CMK (cell line): ENCODE results near the gene TMEM232.

ENCODE experiments used
- DNase-seq: peaks from one replicate; pipeline ENCODE4 v3.0.0-alpha.2; 2010; ENCODE audit warnings: low read depth

TMEM232 gene

GRCh38 chr5:110514030-110514429 is 212.4 kb downstream of the TMEM232 start:
- DNase-seq: no peak

DNA sequence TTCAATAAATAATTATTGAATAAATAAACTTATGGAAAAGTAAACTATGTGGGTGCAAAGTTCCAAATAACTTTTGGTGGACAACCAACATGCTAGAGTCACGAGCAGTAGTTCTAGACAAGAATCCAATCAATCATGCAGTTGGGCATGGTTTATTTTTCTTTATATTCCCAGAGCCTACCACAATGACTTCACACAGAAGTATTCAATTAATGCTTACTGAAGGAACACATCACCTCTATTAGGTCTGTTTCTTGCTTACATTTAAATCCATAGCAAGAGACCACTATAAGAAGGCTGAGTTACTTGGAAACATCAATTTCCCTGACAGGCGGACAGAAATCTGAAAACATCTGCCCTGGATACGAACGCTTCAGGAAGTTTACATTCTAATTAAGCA is 214.2 kb downstream of the TMEM232 start:
- DNase-seq: no peak

DNA sequence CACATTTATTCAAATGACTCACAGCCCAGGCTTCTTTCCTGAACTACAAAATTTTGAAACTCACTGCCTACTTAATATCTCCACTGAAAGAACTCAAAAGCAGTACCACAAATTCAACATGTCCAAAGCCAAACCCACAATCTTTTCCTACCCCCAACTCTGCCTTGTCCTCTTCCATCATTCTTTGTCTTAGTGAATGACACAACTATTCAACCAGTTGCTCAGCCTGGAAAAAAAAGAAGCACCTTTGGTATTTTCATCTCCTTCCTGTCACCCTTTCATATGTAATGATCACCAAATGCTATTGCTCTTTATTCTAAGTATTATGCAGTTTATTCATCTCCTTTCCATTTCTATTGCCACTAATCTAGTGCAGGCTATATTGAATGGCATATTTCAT is 216.3 kb downstream of the TMEM232 start:
- no peak for DNase-seq

DNA sequence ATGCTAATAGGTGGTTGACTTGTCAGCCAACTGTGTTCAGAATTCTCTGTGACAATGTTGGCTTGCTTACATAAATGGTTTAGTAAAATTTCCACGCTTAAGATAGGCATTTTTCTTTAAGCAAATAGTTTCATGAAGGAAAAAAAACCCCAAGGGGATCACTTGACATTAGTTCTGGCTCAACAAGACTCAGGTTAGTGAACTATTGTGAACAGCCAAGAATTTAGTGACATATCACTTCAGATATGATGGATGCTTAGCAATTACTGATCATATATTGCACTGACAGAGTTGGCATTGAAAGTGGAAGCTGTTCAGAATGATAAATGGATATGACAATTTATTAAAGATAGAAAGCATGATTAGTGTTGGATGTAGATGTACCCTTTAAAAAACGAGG is 218.5 kb downstream of the TMEM232 start:
- no peak for DNase-seq

DNA sequence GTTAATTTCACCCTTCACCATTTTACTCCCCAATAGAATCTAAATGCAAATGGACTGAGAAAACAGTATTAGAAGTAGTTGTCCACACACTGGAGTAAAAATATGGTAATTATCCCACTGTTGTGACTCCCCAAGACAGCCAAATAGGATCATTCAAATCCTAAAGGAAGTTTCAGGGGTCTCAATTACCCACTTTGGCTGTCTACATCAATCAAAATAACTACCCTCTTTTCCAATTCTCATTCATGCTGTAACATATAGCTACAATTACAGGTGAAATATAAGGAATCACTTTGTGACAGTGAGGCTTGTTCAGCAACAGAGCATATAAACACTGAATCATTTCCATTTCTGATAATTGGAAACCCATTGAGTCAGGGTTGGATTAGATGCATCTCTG is 220.1 kb downstream of the TMEM232 start:
- DNase-seq: no peak

- no peak for DNase-seq
These were observed 230.2 kb downstream of the TMEM232 start for GRCh38 chr5:110496276-110496675.

GRCh38 chr5:110492446-110492845 is 234.0 kb downstream of the TMEM232 start:
- DNase-seq: no peak

DNA sequence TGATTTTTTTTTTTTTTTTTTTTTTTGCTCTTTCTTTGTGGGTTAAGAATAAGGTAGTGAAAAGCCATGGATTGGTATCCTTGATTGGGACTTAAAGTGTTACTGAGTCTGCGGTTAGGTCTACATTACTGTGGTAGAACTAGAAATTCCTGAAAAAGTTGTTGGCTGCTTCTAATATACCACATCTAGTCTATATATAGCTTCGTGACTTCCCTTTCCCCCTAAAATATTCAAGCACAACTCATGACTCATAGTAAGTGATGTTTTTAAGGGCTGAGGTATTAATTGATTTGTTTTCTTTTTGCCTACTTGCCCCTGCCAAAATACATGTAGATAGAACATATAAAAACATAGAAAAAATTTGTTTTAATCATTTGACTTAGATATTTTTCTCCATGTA is 247.6 kb downstream of the TMEM232 start:
- no peak for DNase-seq

- no peak for DNase-seq
These were observed 248.6 kb downstream of the TMEM232 start for GRCh38 chr5:110477911-110478310.

- DNase-seq: no peak
These were observed 250.3 kb downstream of the TMEM232 start for GRCh38 chr5:110476164-110476563.

- DNase-seq: no peak
These were observed 250.9 kb downstream of the TMEM232 start for GRCh38 chr5:110475529-110475928.

DNA sequence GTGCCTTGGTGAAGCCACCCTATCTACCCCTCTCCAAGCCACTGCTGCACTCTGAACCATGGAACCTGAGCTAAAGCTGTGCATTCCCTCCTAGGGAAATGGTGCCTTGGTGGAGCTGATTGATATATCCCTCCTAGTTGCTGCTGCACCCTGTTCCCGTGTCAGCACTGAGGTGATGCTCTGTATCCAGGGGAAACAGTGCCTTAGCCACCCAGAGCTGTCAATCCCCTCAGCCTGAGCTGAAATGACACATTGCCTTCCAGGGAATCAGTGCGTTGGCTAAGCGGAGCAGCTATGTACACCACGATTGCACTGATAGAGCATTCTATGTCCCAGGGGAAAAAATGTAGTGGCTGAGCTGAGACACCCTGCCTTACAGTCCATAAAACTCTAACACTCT is 257.0 kb downstream of the TMEM232 start:
- no peak for DNase-seq

DNA sequence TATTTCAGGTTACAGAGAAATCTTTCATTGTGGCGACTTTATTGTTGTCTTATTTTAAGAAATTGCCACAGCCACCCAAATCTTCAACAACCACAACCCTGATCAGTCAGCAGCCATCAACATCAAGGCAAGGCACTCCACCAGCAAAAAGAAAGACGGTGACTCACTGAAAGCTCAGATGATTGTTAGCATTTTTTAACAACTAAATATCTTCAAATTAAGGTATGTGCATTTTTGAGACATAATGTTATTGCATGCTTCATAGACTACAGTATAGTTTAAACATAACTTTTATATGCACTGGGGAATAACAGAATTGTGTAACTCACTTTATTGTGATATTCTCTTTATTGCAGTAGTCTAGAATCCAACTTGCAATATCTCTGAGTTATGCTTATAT is 263.4 kb downstream of the TMEM232 start:
- no peak for DNase-seq

- DNase-seq: no peak
These were observed 265.6 kb downstream of the TMEM232 start for GRCh38 chr5:110460837-110461236.

DNA sequence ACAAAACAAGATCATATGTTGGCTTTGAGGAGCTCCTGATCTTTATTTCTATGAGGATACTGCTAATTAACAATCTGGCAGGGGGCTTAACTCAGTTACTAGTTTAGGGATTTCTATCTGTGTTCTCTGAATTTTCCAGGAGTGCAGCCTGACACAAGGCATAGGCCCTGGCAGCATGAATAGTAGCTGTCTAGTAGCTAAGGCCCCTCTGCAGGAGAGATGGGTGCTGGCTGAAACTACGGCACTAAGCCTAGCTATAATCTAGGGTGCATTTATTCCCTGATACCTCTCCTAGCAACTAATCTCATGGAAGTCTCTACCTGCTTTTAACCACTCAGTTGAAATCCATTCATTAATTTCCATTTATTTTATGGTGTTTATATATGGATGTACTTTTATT is 268.2 kb downstream of the TMEM232 start:
- DNase-seq: no peak

GRCh38 chr5:110442856-110443255 is 283.6 kb downstream of the TMEM232 start:
- DNase-seq: no peak

- no peak for DNase-seq
These were observed 285.4 kb downstream of the TMEM232 start for GRCh38 chr5:110441035-110441434.

GRCh38 chr5:110440058-110440457 is 286.4 kb downstream of the TMEM232 start:
- DNase-seq: no peak

DNA sequence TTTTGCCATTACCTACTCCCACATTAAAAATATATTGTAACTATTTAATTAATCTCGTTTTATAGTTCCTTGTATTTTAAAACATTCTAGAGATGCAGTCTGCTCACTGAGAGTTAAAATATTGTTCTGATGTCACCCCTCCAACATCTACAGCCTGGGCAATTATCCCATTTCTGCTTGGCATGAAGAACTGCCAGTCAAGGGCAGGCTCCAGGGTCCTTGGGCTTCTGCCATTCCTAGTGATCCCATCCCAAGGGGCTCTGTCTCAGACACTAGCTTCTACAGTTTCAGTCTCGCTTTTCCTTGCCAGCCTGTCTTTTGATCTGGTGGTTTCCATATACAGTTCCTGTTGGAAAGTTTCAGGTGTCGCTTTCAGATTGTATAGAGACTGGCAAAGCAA is 287.2 kb downstream of the TMEM232 start:
- no peak for DNase-seq

- no peak for DNase-seq
These were observed 291.3 kb downstream of the TMEM232 start for GRCh38 chr5:110435207-110435606.

DNA sequence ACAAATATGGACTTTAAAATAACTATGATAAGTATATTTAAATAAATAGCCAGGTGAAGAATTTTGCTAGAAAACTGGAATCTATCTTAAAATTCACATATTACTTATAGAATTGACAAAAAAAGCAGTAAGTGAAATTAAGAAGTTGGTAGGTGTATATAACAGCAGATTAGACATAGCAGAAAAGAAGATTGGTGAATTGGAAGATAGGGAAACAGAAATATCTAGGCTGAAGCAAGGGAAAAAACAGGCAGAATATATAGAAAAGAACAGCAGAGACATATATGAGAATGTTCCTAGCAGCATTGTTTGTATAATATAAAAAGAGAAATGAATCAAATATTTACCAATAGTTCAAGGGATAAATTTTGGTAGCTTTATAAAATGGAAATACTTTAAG is 294.9 kb downstream of the TMEM232 start:
- no peak for DNase-seq

GRCh38 chr5:110414360-110414759 is 312.1 kb downstream of the TMEM232 start:
- DNase-seq: no peak

DNA sequence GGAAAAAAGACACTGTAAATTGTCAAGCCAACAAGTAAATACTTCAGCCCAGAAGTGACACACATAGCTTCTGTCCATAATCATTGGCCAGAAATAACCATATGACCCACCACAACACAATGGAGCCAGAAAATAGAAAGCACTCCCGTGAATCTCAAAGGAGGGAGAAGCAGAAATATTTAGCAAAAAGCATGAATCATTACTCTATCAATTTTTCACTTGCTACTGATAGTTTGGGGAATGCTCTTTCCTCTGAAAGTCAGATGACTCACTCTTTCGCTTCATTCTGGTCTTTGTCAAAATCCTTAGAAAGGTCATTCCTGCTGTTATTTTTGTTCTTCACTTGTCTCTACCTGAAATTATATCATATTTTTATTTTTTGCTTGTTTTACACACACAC is 312.6 kb downstream of the TMEM232 start:
- DNase-seq: no peak

- no peak for DNase-seq
These were observed 316.9 kb downstream of the TMEM232 start for GRCh38 chr5:110409571-110409970.

DNA sequence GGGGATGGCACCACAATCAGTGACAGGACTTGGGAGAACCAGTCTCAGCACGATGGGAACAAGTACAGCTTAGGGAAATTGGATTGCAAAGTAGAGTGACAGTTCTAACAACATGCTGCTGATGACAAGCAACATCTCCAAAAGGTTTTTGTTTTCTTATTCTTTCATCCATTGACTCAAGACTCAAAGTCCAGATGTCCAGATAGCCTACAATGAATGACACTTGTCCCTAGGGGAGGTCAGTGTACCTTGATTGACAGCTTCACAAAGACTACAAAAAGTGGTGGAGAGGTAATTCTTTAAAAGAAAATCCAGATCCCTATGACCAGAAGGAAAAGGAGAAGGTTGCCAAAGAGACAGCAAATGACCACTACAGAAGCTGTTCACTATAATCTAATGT is 323.9 kb downstream of the TMEM232 start:
- DNase-seq: no peak
